ENCODE data around the gene ZNF117. TPM values are rescaled to one million over a fixed set of nuclear protein-coding genes. Genes with fewer than 3 reads are reported as not detected.
"Not testable (repeated sequence)": the region's sequence is repeated elsewhere in the genome, so short reads cannot be mapped to it uniquely, and the experiment has no call there.

The ZNF117 gene
- total and polyA plus RNA-seq, 3 experiments from 2014 or later, result 0.89 to 3.8 (median 3.5) TPM

GRCh38 chr7:65020978-65021377 is 30.1 kb upstream of the ZNF117 start:
- H3K4me3 ChIP-seq (ENCODE audit: low read length); H3K4me1 Mint-ChIP-seq; H3K9me3 ChIP-seq (ENCODE audit: low read length); H3K27me3 ChIP-seq (ENCODE audit: insufficient read depth, low read length, poor library complexity, severe bottlenecking); H3K27ac Mint-ChIP-seq; H3K27ac ChIP-seq (ENCODE audit: low read depth, low read length); H3K4me1 ChIP-seq (ENCODE audit: insufficient read depth, low read length); H3K4me3 Mint-ChIP-seq; DNase-seq; H3K36me3 Mint-ChIP-seq; H3K36me3 ChIP-seq (ENCODE audit: insufficient read depth, low read length); H3K27me3 Mint-ChIP-seq; H3K9me3 Mint-ChIP-seq; POLR2A ChIA-PET: not testable (repeated sequence)
- CTCF ChIA-PET, result interaction anchor here (1.7 kb wide), 1 partner anchor 16 kb away, joined by 4 read pairs; no protein-coding TSS in a partner anchor

- DNase-seq; H3K27me3 Mint-ChIP-seq; H3K27ac ChIP-seq (ENCODE audit: low read depth, low read length); H3K36me3 Mint-ChIP-seq; H3K9me3 Mint-ChIP-seq; H3K9me3 ChIP-seq (ENCODE audit: low read length); POLR2A ChIA-PET; H3K36me3 ChIP-seq (ENCODE audit: insufficient read depth, low read length); H3K4me3 ChIP-seq (ENCODE audit: low read length); H3K4me3 Mint-ChIP-seq; H3K27me3 ChIP-seq (ENCODE audit: insufficient read depth, low read length, poor library complexity, severe bottlenecking); H3K27ac Mint-ChIP-seq; CTCF ChIA-PET: not testable (repeated sequence)
- H3K4me1 ChIP-seq (ENCODE audit: insufficient read depth, low read length), result peaks cover 20% of the 10 kb centered on the region
- peaks cover 21 to 26% (median 23%) of the 10 kb centered on the region in 3 donors for H3K4me1 Mint-ChIP-seq
Observed at GRCh38 chr7:65009881-65010280, 19.0 kb upstream of the ZNF117 start.

GRCh38 chr7:65009394-65009793 is 18.6 kb upstream of the ZNF117 start:
- DNase-seq; H3K9me3 ChIP-seq (ENCODE audit: low read length); H3K4me3 ChIP-seq (ENCODE audit: low read length); H3K27me3 Mint-ChIP-seq; H3K36me3 ChIP-seq (ENCODE audit: insufficient read depth, low read length); H3K9me3 Mint-ChIP-seq; H3K27me3 ChIP-seq (ENCODE audit: insufficient read depth, low read length, poor library complexity, severe bottlenecking); CTCF ChIA-PET; H3K27ac Mint-ChIP-seq; POLR2A ChIA-PET; H3K27ac ChIP-seq (ENCODE audit: low read depth, low read length): not testable (repeated sequence)
- peaks cover 0 to 13% (median under 1%) of the 10 kb centered on the region in 3 donors for H3K36me3 Mint-ChIP-seq
- peaks cover 26 to 30% (median 28%) of the 10 kb centered on the region in 3 donors for H3K4me1 Mint-ChIP-seq
- H3K4me3 Mint-ChIP-seq, result peak overlapping the region in 1 of 7 donors; percentile 37
- H3K4me1 ChIP-seq (ENCODE audit: insufficient read depth, low read length), result peaks cover 24% of the 10 kb centered on the region

- not testable (repeated sequence) for H3K9me3 Mint-ChIP-seq; H3K27me3 Mint-ChIP-seq; H3K36me3 ChIP-seq (ENCODE audit: insufficient read depth, low read length); H3K9me3 ChIP-seq (ENCODE audit: low read length); H3K27me3 ChIP-seq (ENCODE audit: insufficient read depth, low read length, poor library complexity, severe bottlenecking)
- ChIA-PET CTCF (interaction anchor here (0.7 to 1.5 kb wide), 3 partner anchors 12 to 700 kb away, joined by 3 to 4 read pairs (median 3); no protein-coding TSS in a partner anchor), POLR2A (interaction anchor here (0.5 to 1.8 kb wide), 6 partner anchors 31 to 367 kb away, joined by 3 to 25 read pairs (median 9); partner anchors contain the start of genes ZNF107, ZNF138, ZNF273 and ZNF92)
- Mint-ChIP-seq H3K36me3 (peaks cover 13 to 28% (median 14%) of the 10 kb centered on the region in 3 donors), H3K4me1 (peaks cover 42 to 50% (median 47%) of the 10 kb centered on the region in 3 donors), H3K27ac (peak overlapping the region; percentile 80 to 98 (median 96)), H3K4me3 (peak overlapping the region; percentile 92 to 99 (median 96))
- Histone ChIP-seq H3K27ac (ENCODE audit: low read depth, low read length) (peak overlapping the region; percentile 85), H3K4me1 (ENCODE audit: insufficient read depth, low read length) (peaks cover 24% of the 10 kb centered on the region), H3K4me3 (ENCODE audit: low read length) (peak overlapping the region; percentile 95)
- DNase-seq, result peak in 1 of 5 donors; percentile 20
Observed at GRCh38 chr7:65007036-65007435, 16.2 kb upstream of the ZNF117 start.

- peaks cover 24% of the 10 kb centered on the region for H3K4me1 ChIP-seq (ENCODE audit: insufficient read depth, low read length)
- Mint-ChIP-seq H3K9me3 (peaks cover 0 to 5% (median 0%) of the 10 kb centered on the region in 5 donors), H3K36me3 (peaks cover 20 to 35% (median 20%) of the 10 kb centered on the region in 3 donors), H3K27ac (peak within 1 kb of the TSS; percentile 80 to 98 (median 96)), H3K4me1 (peaks cover 48 to 57% (median 53%) of the 10 kb centered on the region in 3 donors), H3K27me3 (peaks cover 0 to 1% of the 10 kb centered on the region in 2 donors), H3K4me3 (peak within 1 kb of the TSS; percentile 92 to 99 (median 96))
- H3K9me3 ChIP-seq (ENCODE audit: low read length), result peaks cover 3% of the 10 kb centered on the region
- H3K27me3 ChIP-seq (ENCODE audit: insufficient read depth, low read length, poor library complexity, severe bottlenecking), result no peaks in the 10 kb centered on the region
- DNase-seq, result peak; percentile 85 to 96 (median 91)
- H3K27ac ChIP-seq (ENCODE audit: low read depth, low read length), result peak within 1 kb of the TSS; percentile 85
- CTCF ChIA-PET, result interaction anchor here (0.7 to 1.5 kb wide), 3 partner anchors 12 to 699 kb away, joined by 3 to 4 read pairs (median 3); no protein-coding TSS in a partner anchor
- H3K4me3 ChIP-seq (ENCODE audit: low read length), result peak within 1 kb of the TSS; percentile 95
- H3K36me3 ChIP-seq (ENCODE audit: insufficient read depth, low read length), result peaks cover 7% of the 10 kb centered on the region
- POLR2A ChIA-PET, result interaction anchor here (0.5 to 1.8 kb wide), 9 partner anchors 10 to 367 kb away, joined by 3 to 25 read pairs (median 5); partner anchors contain the start of genes ZNF107, ZNF138, ZNF273 and ZNF92
Observed at GRCh38 chr7:65006094-65006992, 15.5 kb upstream of the ZNF117 start, which contains the start of gene ERV3-1. TSS of gene ERV3-1 (minus strand) at chr7:65006687. CDS start at chr7:64993026, 13,661 bp downstream.

- peaks cover 24% of the 10 kb centered on the region for H3K4me1 ChIP-seq (ENCODE audit: insufficient read depth, low read length)
- no peak for DNase-seq
- H3K4me3 ChIP-seq (ENCODE audit: low read length), result peak overlapping the region; percentile 23
- peaks cover 13% of the 10 kb centered on the region for H3K36me3 ChIP-seq (ENCODE audit: insufficient read depth, low read length)
- H3K27me3 ChIP-seq (ENCODE audit: insufficient read depth, low read length, poor library complexity, severe bottlenecking), result no peaks in the 10 kb centered on the region
- Mint-ChIP-seq H3K4me1 (peaks cover 49 to 66% (median 65%) of the 10 kb centered on the region in 3 donors), H3K36me3 (peaks cover 29 to 46% (median 36%) of the 10 kb centered on the region in 3 donors), H3K27ac (peak overlapping the region in 5 of 8 donors; percentile 43 to 97 (median 88)), H3K27me3 (peaks cover 0 to 1% of the 10 kb centered on the region in 2 donors), H3K9me3 (peaks cover 0 to 12% (median 4%) of the 10 kb centered on the region in 5 donors), H3K4me3 (peak overlapping the region; percentile 92 to 99 (median 96))
- peaks cover 3% of the 10 kb centered on the region for H3K9me3 ChIP-seq (ENCODE audit: low read length)
- POLR2A ChIA-PET, result interaction anchor here (0.7 kb wide), 1 partner anchor 211 kb away, joined by 3 read pairs; no protein-coding TSS in a partner anchor
- CTCF ChIA-PET, result interaction anchor here (0.7 kb wide), 1 partner anchor 477 kb away, joined by 3 read pairs; no protein-coding TSS in a partner anchor
- H3K27ac ChIP-seq (ENCODE audit: low read depth, low read length), result no peak overlapping the region
Observed at GRCh38 chr7:65004575-65004974, 13.7 kb upstream of the ZNF117 start.

GRCh38 chr7:65002972-65003585 is 12.2 kb upstream of the ZNF117 start:
- CTCF ChIA-PET, result no interaction called here
- no peak overlapping the region for H3K27ac ChIP-seq (ENCODE audit: low read depth, low read length)
- peaks cover 0 to 1% of the 10 kb centered on the region in 2 donors for H3K27me3 Mint-ChIP-seq

More at GRCh38 chr7:65002972-65003585, 12.2 kb upstream of the ZNF117 start:
- Mint-ChIP-seq H3K4me3 (peak overlapping the region in 3 of 7 donors; percentile 18 to 99 (median 56)), H3K27ac (peak overlapping the region in 2 of 8 donors; percentile 27 to 68), H3K4me1 (peaks cover 51 to 68% (median 68%) of the 10 kb centered on the region in 3 donors), H3K36me3 (peaks cover 40 to 61% (median 51%) of the 10 kb centered on the region in 3 donors), H3K9me3 (peaks cover 5 to 23% (median 18%) of the 10 kb centered on the region in 5 donors)
- no peak overlapping the region for H3K4me3 ChIP-seq (ENCODE audit: low read length)
- POLR2A ChIA-PET, result no interaction called here
- peaks cover 13% of the 10 kb centered on the region for H3K36me3 ChIP-seq (ENCODE audit: insufficient read depth, low read length)
- H3K9me3 ChIP-seq (ENCODE audit: low read length), result peaks cover 3% of the 10 kb centered on the region
- DNase-seq, result no peak
- no peaks in the 10 kb centered on the region for H3K27me3 ChIP-seq (ENCODE audit: insufficient read depth, low read length, poor library complexity, severe bottlenecking)
- peaks cover 24% of the 10 kb centered on the region for H3K4me1 ChIP-seq (ENCODE audit: insufficient read depth, low read length)
